Activated naive CD8-positive, alpha-beta T cell (primary cell): ENCODE data around the gene ACACA.

Source experiments
- H3K27ac Mint-ChIP-seq: one replicate; pipeline ENCODE4 v1.8.0; 2021; ENCODE audit warnings: mixed read lengths
- H3K27me3 Mint-ChIP-seq: one replicate; pipeline ENCODE4 v1.8.0; 2021; ENCODE audit warnings: mixed read lengths
- H3K36me3 Mint-ChIP-seq: one replicate; pipeline ENCODE4 v1.8.0; 2021; ENCODE audit warnings: mixed read lengths
- H3K4me1 Mint-ChIP-seq: one replicate; pipeline ENCODE4 v1.8.0; 2021; ENCODE audit warnings: low read depth, mixed read lengths
- H3K4me3 Mint-ChIP-seq: one replicate; pipeline ENCODE4 v1.8.0; 2021; ENCODE audit warnings: mild to moderate bottlenecking, mixed read lengths
- H3K9me3 Mint-ChIP-seq: one replicate; pipeline ENCODE4 v1.8.0; 2021; ENCODE audit warnings: low read depth, mixed read lengths

The ACACA gene

DNA sequence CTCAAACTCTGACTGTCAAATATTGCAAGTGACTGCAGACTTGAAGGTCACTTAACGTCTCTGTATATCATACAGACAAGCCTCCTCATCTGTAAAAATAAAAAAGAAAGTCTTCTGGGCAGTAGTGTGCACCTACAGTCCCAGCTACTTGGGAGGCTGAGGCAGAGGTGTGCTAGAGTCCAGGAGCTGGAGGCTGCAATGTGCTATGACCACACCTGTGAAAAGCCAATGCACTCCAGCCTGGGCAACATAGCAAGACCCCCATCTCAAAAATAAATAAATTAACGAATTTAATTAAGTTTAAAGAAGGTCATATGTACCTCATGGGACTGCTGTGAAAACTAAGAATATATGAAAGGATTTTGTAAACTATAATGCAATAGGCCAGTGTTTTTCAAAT, 65.8 kb downstream of the ACACA start:
- Mint-ChIP-seq H3K4me1 (peaks cover 2% of the 10 kb centered on the region), H3K9me3 (no peaks in the 10 kb centered on the region)

DNA sequence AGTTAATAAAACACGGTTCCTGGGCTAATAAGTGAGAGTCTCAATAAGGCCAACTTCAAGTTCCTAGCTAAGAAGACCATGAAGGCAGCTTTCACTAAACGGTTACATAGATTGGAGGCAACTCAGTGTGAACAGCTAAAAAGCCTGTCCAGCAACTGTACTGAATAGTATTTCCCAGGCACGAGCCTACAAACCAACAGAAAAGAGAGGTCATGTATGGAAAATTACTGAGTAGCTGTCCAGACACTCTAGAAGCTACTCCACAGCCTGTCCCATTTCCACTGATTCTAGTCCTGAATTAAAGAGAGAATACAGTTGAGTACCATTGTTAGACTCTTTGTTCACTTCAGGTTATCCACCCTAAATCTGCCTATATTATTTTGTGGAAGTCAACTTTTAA, 67.3 kb downstream of the ACACA start:
- H3K4me3 Mint-ChIP-seq, result no peak overlapping the region
- H3K27ac Mint-ChIP-seq, result no peak overlapping the region
- no peaks in the 10 kb centered on the region for H3K9me3 Mint-ChIP-seq
- H3K36me3 Mint-ChIP-seq, result peaks cover 9% of the 10 kb centered on the region
- no peaks in the 10 kb centered on the region for H3K4me1 Mint-ChIP-seq
- H3K27me3 Mint-ChIP-seq, result no peaks in the 10 kb centered on the region

More for the DNA sequence above, 65.8 kb downstream of the ACACA start:
- Mint-ChIP-seq H3K27me3 (no peaks in the 10 kb centered on the region), H3K4me3 (no peak overlapping the region), H3K36me3 (peaks cover 14% of the 10 kb centered on the region), H3K27ac (no peak overlapping the region)

DNA sequence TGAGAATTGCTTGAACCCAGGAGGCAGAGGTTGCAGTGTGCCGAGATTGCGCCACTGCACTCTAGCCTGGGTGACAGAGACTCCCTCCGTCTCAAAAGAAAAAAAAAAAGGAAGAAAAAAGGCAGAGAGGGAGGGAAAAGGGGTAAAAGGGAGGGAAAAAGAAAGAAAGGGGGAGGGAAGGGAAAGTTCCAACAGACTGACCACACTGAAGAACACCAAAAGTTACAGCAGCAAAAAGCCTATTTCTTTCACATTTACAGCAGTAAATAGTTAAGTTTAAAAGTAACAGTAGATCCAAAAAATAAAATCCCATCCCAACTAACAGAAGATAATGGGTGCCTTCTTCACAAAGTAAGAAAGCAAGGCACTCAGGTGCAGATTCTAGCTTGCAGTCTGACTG, 67.8 kb downstream of the ACACA start:
- Mint-ChIP-seq H3K36me3 (peaks cover 9% of the 10 kb centered on the region), H3K27ac (no peak overlapping the region), H3K4me3 (no peak overlapping the region), H3K4me1 (no peaks in the 10 kb centered on the region), H3K9me3 (no peaks in the 10 kb centered on the region), H3K27me3 (no peaks in the 10 kb centered on the region)

DNA sequence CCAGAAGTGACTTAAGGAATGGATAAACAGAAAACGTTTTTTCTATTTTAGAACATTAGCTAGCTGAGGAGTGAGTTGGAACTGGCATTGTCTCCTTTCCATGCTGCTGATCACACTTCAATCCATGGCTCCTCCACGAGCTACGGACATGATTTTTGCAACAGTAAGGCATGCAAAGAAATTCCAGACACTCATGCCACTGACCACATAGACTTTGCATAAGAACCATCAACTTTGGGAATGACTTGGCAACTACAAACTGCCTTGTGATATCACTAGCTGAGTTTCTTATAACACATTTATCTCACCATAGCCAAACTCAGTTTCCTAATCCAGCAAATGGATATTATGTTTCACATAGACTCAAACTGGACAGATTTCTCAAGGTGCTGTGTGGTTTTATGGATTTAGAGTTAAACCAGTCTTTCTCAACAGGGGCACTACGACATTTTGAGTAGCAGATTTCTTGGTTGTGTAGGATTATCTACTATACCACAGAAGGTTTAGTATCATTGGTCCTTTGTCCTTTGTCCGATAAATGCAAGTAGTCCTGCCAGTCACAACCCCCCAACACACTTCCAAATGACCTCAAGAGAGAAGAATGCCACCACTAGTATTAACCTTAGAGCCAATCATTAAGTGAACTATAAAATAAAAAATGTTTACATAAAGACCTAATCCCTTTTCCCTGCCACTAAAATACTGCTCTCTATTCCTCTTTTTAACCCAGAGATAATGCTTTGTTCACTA, 79.1 kb downstream of the ACACA start:
- Mint-ChIP-seq H3K27ac (no peak overlapping the region), H3K36me3 (peaks cover 8% of the 10 kb centered on the region), H3K9me3 (no peaks in the 10 kb centered on the region)

DNA sequence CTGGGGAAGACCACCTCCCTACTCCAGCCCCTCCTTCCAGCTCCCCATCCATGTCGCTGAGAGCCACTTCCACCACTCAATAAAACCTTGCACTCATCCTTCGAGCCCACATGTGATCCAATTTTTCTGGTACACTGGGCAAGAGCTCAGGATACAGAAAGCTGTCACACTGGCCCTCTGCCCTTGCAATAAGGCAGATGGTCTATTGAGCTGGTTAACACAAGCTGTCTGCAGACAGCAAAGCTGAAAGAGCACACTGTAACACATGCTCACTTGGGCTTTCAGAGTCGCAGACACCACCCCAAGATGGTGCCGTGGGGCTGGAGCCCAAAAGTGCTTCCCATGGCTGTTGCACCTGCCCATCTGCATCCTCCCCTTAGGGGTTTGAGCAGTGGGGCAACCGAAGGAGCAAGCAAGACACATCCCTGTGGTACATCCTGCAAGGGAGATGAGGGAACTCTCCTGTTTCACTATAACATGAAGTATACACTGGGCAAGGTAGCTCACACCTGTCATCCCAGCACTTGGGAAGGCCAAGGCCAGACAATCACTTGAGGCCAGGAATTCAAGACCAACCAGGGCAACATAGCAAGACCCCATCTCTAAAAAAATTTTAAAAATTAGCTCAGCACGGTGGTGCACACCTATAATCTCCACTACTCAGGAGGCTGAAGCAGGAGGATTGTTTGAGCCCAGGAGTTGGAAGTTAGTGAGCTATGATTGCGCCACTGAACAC, 83.6 kb downstream of the ACACA start:
- no peaks in the 10 kb centered on the region for H3K27me3 Mint-ChIP-seq
- peaks cover 7% of the 10 kb centered on the region for H3K36me3 Mint-ChIP-seq
- H3K9me3 Mint-ChIP-seq, result no peaks in the 10 kb centered on the region
- H3K27ac Mint-ChIP-seq, result no peak overlapping the region
- no peak overlapping the region for H3K4me3 Mint-ChIP-seq
- H3K4me1 Mint-ChIP-seq, result no peaks in the 10 kb centered on the region

More for the DNA sequence above, 79.1 kb downstream of the ACACA start:
- no peaks in the 10 kb centered on the region for H3K4me1 Mint-ChIP-seq
- H3K4me3 Mint-ChIP-seq, result no peak overlapping the region
- H3K27me3 Mint-ChIP-seq, result no peaks in the 10 kb centered on the region

DNA sequence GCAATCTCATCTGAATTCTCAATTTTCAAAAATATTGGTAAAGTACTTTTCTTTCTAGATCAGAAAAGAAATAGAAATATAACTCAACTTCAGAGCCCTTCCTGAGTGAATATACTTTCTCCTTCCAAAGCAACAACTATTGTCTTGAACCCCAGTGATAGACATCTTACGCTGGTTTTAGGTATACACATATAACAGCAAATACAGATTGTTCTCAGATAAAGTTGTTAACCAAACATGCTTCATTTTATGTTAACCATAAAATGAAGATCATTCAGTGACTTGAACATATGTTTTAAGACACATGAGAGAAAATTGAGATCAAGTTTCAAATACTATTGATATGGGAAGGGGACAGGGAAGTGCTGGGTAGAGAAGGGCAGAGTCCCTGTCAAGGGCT, 84.5 kb downstream of the ACACA start:
- Mint-ChIP-seq H3K4me1 (no peaks in the 10 kb centered on the region), H3K9me3 (no peaks in the 10 kb centered on the region), H3K27ac (no peak overlapping the region), H3K36me3 (peaks cover 10% of the 10 kb centered on the region), H3K4me3 (no peak overlapping the region), H3K27me3 (no peaks in the 10 kb centered on the region)

DNA sequence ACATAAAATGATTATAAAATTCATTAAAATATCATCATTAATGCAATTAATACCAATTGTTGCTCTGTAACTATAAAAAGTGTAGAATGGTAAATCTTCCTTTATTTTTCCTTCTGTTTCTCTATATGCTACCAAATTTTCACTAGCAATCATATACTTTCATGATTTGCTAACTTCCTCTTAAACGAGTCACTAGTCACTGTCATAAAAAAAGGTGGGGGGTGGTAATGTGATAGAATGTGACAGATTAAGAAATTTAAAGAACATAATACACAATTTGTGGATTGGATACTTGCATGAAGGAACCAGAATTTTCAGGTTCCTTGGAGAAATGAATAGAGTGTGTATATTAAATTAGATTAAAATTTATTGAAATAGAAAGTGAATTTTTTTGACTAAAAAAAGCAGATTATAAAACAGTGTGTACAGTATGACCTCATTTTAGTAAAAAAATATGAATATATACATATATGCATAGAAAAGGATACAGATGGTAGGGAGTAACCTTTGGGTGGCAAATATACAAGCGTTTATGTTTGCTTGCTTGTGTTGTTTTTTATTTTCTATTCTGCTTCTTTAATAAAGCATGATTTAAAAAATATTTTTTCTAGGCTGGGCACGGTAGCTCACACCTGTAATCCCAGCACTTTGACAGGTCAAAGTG, 87.6 kb downstream of the ACACA start:
- no peak overlapping the region for H3K27ac Mint-ChIP-seq

DNA sequence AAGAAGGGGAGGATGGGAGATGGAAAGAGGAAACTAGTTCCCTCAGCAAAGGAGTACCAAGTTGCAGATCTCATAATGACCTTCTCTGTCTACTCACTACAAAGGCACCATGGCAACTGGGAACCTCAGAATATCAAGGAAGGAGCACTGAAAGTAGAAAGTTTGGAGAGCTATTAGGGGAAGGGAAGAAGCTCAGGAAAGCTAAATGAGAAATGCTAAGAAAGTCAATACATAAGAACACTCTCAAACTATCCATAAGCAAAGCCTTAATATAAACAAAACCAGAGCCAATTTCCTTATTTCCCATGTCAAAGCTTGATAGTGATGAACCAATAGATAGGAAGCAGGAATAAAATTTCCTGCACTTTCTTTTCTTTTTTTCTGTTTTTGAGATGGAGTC, 88.8 kb downstream of the ACACA start:
- H3K36me3 Mint-ChIP-seq, result peaks cover 12% of the 10 kb centered on the region
- no peaks in the 10 kb centered on the region for H3K9me3 Mint-ChIP-seq
- H3K4me3 Mint-ChIP-seq, result no peak overlapping the region
- H3K4me1 Mint-ChIP-seq, result no peaks in the 10 kb centered on the region
- no peak overlapping the region for H3K27ac Mint-ChIP-seq
- H3K27me3 Mint-ChIP-seq, result no peaks in the 10 kb centered on the region

More for the DNA sequence above, 87.6 kb downstream of the ACACA start:
- Mint-ChIP-seq H3K27me3 (no peaks in the 10 kb centered on the region), H3K36me3 (peaks cover 12% of the 10 kb centered on the region), H3K9me3 (no peaks in the 10 kb centered on the region), H3K4me1 (no peaks in the 10 kb centered on the region), H3K4me3 (no peak overlapping the region)

DNA sequence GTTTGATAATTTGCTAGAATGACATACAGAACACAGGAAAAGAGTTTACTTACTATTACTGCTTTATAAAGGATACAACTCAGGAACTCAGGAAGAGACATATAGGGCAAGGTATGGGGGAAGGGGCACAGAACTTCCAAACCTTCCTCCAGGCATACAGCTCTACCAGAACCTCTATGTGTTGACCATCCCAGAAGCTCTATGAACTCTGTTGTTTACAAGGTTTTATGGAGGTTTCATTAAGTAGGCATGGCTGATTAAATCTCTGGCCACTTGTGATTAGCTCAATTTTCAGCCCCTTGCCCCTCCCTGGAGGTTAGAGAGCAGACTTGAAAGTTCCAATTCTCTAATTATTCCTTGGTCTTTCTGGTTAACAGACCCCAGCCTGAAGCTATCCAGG, 91.0 kb downstream of the ACACA start:
- H3K27me3 Mint-ChIP-seq, result no peaks in the 10 kb centered on the region
- H3K36me3 Mint-ChIP-seq, result peaks cover 11% of the 10 kb centered on the region
- no peaks in the 10 kb centered on the region for H3K9me3 Mint-ChIP-seq
- no peak overlapping the region for H3K4me3 Mint-ChIP-seq
- peaks cover 2% of the 10 kb centered on the region for H3K4me1 Mint-ChIP-seq
- no peak overlapping the region for H3K27ac Mint-ChIP-seq

DNA sequence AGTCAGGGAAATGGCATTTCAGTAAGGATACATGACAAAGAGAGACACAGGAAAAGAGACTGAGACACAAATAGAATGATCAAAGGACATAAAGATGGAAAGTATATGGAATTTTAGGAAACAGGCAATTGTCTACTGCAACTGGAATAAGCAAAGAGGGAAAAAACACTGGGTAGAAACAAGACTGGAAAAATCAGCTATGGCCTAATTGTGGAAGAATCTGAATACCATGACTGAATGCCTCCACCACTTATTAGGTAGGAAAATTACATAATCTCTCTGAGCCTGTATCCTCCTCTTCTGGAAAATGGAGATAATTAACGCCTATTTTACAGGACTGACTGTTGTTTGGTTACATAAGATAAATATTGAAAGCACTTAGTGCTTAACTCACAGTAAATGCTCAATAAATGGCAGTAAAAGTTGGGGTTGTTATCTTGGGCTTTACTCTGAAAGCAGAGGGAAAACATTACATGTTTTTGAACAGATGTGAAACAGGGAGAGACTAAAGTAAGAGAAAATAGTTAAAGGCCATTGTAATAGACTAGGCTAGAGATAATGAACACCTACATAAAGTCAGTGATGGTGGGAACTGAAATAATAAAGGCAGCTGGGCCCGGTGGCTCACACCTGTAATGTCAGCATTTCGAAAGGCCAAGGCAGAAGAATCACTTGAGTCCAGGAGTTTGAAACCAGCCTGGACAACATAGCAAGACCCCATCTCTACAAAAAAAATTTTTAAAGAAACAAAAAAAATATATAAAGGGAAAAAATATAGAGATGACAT, 94.3 kb downstream of the ACACA start:
- H3K4me1 Mint-ChIP-seq, result peaks cover 2% of the 10 kb centered on the region
- H3K27ac Mint-ChIP-seq, result no peak overlapping the region
- H3K36me3 Mint-ChIP-seq, result peaks cover 9% of the 10 kb centered on the region

DNA sequence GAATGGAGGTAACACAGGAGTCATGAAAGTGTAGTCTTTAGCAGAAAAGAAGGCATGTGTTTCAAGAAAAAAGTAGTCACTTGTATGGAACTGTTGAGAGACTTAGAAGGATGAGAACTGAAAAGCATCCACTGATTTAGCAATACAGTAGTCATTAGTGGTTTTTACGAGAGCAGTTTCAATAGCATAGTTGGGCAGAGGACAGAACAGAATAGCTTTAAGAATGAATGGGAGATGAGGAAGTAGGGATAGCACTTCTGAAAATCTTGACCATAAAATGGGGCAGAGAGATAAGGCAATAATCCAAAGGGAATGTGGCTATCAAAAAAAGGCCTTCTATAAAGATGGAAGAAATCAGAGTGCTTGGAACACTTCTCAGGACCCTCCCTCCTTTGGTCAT, 95.7 kb downstream of the ACACA start:
- no peak overlapping the region for H3K27ac Mint-ChIP-seq
- H3K36me3 Mint-ChIP-seq, result peaks cover 9% of the 10 kb centered on the region
- H3K9me3 Mint-ChIP-seq, result no peaks in the 10 kb centered on the region
- H3K4me3 Mint-ChIP-seq, result no peak overlapping the region
- peaks cover 2% of the 10 kb centered on the region for H3K4me1 Mint-ChIP-seq
- H3K27me3 Mint-ChIP-seq, result no peaks in the 10 kb centered on the region

More for the DNA sequence above, 94.3 kb downstream of the ACACA start:
- Mint-ChIP-seq H3K9me3 (no peaks in the 10 kb centered on the region), H3K27me3 (no peaks in the 10 kb centered on the region), H3K4me3 (no peak overlapping the region)

DNA sequence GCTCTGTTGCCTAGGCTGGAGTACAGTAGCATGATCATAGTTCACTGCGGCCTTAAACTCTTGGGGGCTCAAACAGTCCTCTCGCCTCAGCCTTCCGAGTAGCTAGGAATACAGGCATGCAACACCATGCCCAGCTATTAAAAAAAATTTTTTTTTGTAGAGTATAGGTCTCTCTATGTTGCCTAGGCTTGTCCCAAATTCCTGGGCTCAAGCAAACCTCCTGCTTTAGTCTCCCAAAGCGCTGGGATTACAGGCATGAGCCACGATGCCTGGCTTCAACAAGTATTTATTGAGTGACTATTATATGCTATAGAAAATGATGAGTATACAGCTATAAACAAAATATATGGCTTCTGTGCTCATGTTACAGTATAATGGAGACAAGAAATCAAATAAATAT, 97.6 kb downstream of the ACACA start:
- H3K27ac Mint-ChIP-seq, result no peak overlapping the region
- peaks cover 2% of the 10 kb centered on the region for H3K4me1 Mint-ChIP-seq
- H3K36me3 Mint-ChIP-seq, result peaks cover 5% of the 10 kb centered on the region
- no peaks in the 10 kb centered on the region for H3K27me3 Mint-ChIP-seq
- no peak overlapping the region for H3K4me3 Mint-ChIP-seq
- H3K9me3 Mint-ChIP-seq, result no peaks in the 10 kb centered on the region

DNA sequence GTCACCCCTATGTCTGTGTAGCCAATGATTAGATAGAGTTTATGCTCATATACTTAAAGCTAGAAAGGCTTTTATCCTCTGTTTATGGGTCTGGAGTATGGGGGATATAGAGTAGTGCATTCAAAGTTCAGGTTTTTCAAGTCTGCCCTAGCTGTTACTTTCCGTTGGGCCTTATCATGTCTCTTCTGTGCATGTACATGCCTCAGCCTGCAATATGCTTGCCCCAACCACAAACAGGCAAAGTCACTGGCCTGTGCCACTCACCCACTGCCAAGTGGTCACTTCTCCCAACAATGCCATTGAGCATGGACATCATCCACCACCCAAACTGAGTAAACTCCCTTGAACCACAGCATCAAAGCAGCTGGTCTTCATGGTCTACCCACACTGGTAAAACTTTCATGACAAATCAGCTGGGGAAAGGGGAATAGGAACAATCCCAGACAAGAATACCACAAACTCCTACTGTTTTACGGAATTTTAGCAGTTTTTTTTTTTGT, 101.2 kb downstream of the ACACA start:
- peaks cover 3% of the 10 kb centered on the region for H3K36me3 Mint-ChIP-seq
- no peaks in the 10 kb centered on the region for H3K4me1 Mint-ChIP-seq
- no peak overlapping the region for H3K4me3 Mint-ChIP-seq
- H3K27ac Mint-ChIP-seq, result no peak overlapping the region
- H3K27me3 Mint-ChIP-seq, result no peaks in the 10 kb centered on the region
- no peaks in the 10 kb centered on the region for H3K9me3 Mint-ChIP-seq

DNA sequence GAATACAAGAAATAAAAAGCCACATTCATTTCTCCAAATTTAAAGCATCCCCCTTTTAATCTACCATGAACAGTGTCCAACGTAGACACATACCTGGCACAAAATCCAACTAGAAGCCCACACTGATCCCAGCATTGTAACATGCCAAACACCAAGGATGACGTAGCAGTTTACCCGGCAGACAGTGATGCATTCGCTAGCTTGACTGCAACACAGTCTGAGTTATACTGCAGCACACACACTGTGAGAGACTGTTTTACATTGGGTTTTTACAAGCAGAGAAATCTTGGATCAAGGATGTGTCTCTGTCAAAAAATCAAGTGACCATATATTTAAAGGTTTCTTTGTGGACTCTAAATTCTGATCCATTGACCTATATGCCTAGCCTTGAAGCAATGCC, 105.3 kb downstream of the ACACA start:
- Mint-ChIP-seq H3K4me1 (no peaks in the 10 kb centered on the region), H3K4me3 (no peak overlapping the region)

More for the DNA sequence above, 105.3 kb downstream of the ACACA start:
- Mint-ChIP-seq H3K27ac (no peak overlapping the region), H3K9me3 (no peaks in the 10 kb centered on the region), H3K36me3 (no peaks in the 10 kb centered on the region), H3K27me3 (no peaks in the 10 kb centered on the region)
